ENCODE data around the gene MORN5. TPM values are rescaled to one million over a fixed set of nuclear protein-coding genes. Genes with fewer than 3 reads are reported as not detected.

MORN5 gene
- total RNA-seq, 4 donors from 2014 or later: 1.8 TPM; not detected in 3

GRCh38 chr9:122138560-122139268, 21.0 kb upstream of the MORN5 start:
- WGBS, 2 donors: 73 to 80% methylated on average over 10 of the region's 10 CpGs
- DNase-seq (ENCODE audit: low spot score in 2 of 2): no peak
- H3K36me3 ChIP-seq: peaks cover 0 to 15% (median 9%) of the 10 kb centered on the region in 3 donors
- no peak overlapping the region for H3K4me3 ChIP-seq
- H3K27ac ChIP-seq: no peak overlapping the region
- peaks cover 0 to 16% (median 4%) of the 10 kb centered on the region in 4 donors for H3K4me1 ChIP-seq
- H3K27me3 ChIP-seq: no peaks in the 10 kb centered on the region
- no peaks in the 10 kb centered on the region for H3K9me3 ChIP-seq
- TF ChIP-seq POLR2A (IDR thresholded peaks at IDR 0.05) (no peak), CTCF (IDR thresholded peaks at IDR 0.05) (no peak), EP300 (IDR thresholded peaks at IDR 0.05) (no peak)

GRCh38 chr9:122140368-122141193, 19.1 kb upstream of the MORN5 start:
- TF ChIP-seq CTCF (IDR thresholded peaks at IDR 0.05) (no peak), EP300 (IDR thresholded peaks at IDR 0.05) (no peak), POLR2A (IDR thresholded peaks at IDR 0.05) (no peak)
- Histone ChIP-seq H3K27me3 (no peaks in the 10 kb centered on the region), H3K4me1 (peaks cover 0 to 3% (median 0%) of the 10 kb centered on the region in 4 donors), H3K27ac (no peak overlapping the region), H3K9me3 (no peaks in the 10 kb centered on the region), H3K4me3 (no peak overlapping the region), H3K36me3 (peaks cover 0 to 34% (median 14%) of the 10 kb centered on the region in 3 donors)
- no peak for DNase-seq (ENCODE audit: low spot score in 2 of 2)
- 86% methylated on average over 8 of the region's 8 CpGs for WGBS, 2 donors

- WGBS, 2 donors: 72 to 73% methylated on average over 5 of the region's 5 CpGs
- TF ChIP-seq EP300 (IDR thresholded peaks at IDR 0.05) (no peak), POLR2A (IDR thresholded peaks at IDR 0.05) (no peak), CTCF (IDR thresholded peaks at IDR 0.05) (no peak)
- Histone ChIP-seq H3K27ac (no peak overlapping the region), H3K4me3 (no peak overlapping the region), H3K36me3 (peaks cover 0 to 45% (median 18%) of the 10 kb centered on the region in 3 donors), H3K27me3 (no peaks in the 10 kb centered on the region), H3K9me3 (no peaks in the 10 kb centered on the region), H3K4me1 (peaks cover 0 to 3% (median 0%) of the 10 kb centered on the region in 4 donors)
- DNase-seq (ENCODE audit: low spot score in 2 of 2): no peak
These were observed 18.0 kb upstream of the MORN5 start for GRCh38 chr9:122141671-122142070.

GRCh38 chr9:122143296-122143695, 16.4 kb upstream of the MORN5 start:
- Histone ChIP-seq H3K4me1 (peaks cover 0 to 3% (median 0%) of the 10 kb centered on the region in 4 donors), H3K36me3 (peaks cover 0 to 61% (median 18%) of the 10 kb centered on the region in 3 donors), H3K4me3 (no peak overlapping the region), H3K27ac (no peak overlapping the region), H3K27me3 (no peaks in the 10 kb centered on the region), H3K9me3 (no peaks in the 10 kb centered on the region)
- 80 to 95% methylated on average over 1 of the region's 1 CpG for WGBS, 2 donors
- no peak for DNase-seq (ENCODE audit: low spot score in 2 of 2)
- TF ChIP-seq POLR2A (IDR thresholded peaks at IDR 0.05): no peak
- no peak for TF ChIP-seq EP300 (IDR thresholded peaks at IDR 0.05)
- no peak for TF ChIP-seq CTCF (IDR thresholded peaks at IDR 0.05)

Data from tibial nerve (tissue), 4 donors.